ENCODE data around the gene VPS13A.

VPS13A gene

DNA sequence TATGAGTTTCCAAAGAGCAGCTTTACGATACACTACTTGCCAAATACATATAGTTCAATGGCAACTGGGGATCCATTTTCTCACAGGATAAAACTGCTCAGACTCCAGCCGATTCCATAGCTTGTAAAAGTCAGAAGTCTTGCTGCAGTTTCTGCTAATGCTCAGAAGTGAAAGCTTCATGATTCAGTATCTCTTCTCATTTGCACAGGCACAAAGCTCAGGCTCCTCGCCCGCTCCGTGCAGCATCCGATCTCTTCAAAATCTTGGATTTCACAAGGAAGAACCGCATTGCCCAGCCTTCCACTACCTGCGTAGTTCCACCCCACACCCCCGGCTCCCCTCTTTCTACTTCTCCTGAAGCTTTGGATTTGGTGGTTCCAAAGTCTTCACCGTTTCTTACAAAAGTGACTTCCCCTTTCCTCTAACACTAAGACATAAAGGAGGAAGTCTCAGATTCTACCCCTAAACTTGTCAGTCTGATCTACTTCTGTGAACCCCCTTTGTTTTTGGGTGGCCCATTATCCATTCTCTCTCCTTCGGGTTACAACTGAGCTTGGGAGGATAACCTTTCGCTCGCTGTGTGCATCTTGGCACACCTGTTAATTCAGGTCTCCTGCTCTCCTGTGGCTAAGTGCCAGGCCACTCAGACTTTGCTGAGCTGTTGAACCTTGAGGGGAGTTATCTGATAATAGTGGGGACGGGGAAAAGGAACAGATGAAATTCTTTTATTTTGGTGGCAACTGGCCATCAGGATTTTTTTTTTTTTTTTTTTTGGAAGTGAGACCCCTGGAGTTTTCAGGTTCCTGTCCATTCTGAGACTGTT is 276.7 kb downstream of the VPS13A start:
- in situ Hi-C loops (cut with MboI; ENCODE audit: low pct_unique_long_range_greater_than_20kb, low sequenced_read_pairs, unreplicated experiment): loop anchor here (25.0 kb wide), 1 partner anchor 283 kb away; no protein-coding TSS in a partner anchor
- DNase-seq (ENCODE audit: low spot score): no peak

GRCh38 chr9:77454663-77455062 is 277.3 kb downstream of the VPS13A start:
- no peak for DNase-seq (ENCODE audit: low spot score)
- in situ Hi-C loops (cut with MboI; ENCODE audit: low pct_unique_long_range_greater_than_20kb, low sequenced_read_pairs, unreplicated experiment): loop anchor here (25.0 kb wide), 1 partner anchor 283 kb away; no protein-coding TSS in a partner anchor
- no peak for TF ChIP-seq CTCF (IDR thresholded peaks at IDR 0.05; ENCODE audit: extremely low read depth, insufficient read depth, missing control alignments)

More for the DNA sequence above, 276.7 kb downstream of the VPS13A start:
- TF ChIP-seq CTCF (IDR thresholded peaks at IDR 0.05; ENCODE audit: extremely low read depth, insufficient read depth, missing control alignments): no peak

- peak; percentile 52 for TF ChIP-seq CTCF (IDR thresholded peaks at IDR 0.05; ENCODE audit: extremely low read depth, insufficient read depth, missing control alignments)
- in situ Hi-C loops (cut with MboI; ENCODE audit: low pct_unique_long_range_greater_than_20kb, low sequenced_read_pairs, unreplicated experiment): loop anchor here (25.0 kb wide), 1 partner anchor 282 kb away; no protein-coding TSS in a partner anchor
- peak; percentile 45 for DNase-seq (ENCODE audit: low spot score)
These were observed 278.1 kb downstream of the VPS13A start for GRCh38 chr9:77455312-77455927.

- DNase-seq (ENCODE audit: low spot score): peak; percentile 81
- peak; percentile 84 for TF ChIP-seq CTCF (IDR thresholded peaks at IDR 0.05; ENCODE audit: extremely low read depth, insufficient read depth, missing control alignments)
- in situ Hi-C loops (cut with MboI; ENCODE audit: low pct_unique_long_range_greater_than_20kb, low sequenced_read_pairs, unreplicated experiment): loop anchor here (25.0 kb wide), 1 partner anchor 280 kb away; no protein-coding TSS in a partner anchor
These were observed 279.6 kb downstream of the VPS13A start for GRCh38 chr9:77456829-77457437.

DNA sequence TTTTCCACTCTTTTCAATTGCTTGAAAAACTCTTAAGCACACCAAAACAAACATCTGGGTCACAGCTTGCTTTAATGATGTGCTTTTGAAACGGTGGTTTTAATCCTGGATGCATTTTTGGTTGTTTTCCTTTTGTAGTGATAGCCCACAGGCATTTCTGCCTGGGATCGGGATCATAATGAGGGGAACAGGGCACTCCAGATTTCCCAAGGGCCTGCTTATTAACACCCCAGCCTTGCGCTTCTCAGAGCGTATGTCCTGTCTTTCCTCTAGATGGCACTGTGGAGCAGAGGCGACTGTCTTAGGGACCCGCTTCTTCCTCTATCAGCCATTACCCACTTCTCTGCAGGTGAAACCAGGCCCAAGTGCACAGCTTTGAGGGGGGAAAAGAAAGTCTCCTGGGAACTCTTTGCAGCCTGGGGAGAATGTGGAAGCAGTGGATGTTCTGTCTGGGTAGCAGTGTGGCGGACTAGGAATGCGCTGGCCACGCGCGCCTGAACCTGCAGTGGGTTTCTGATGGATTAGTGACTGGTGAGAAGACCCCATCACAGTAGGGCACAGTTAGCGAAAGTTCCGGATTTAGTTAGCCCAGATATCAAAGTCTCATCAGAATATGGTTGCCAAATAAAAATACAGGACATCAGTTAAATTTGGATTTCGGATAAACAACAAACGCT is 280.7 kb downstream of the VPS13A start:
- in situ Hi-C loops (cut with MboI; ENCODE audit: low pct_unique_long_range_greater_than_20kb, low sequenced_read_pairs, unreplicated experiment): loop anchor here (25.0 kb wide), 1 partner anchor 279 kb away; no protein-coding TSS in a partner anchor
- peak; percentile 76 for DNase-seq (ENCODE audit: low spot score)
- TF ChIP-seq CTCF (IDR thresholded peaks at IDR 0.05; ENCODE audit: extremely low read depth, insufficient read depth, missing control alignments): peak; percentile 88

DNA sequence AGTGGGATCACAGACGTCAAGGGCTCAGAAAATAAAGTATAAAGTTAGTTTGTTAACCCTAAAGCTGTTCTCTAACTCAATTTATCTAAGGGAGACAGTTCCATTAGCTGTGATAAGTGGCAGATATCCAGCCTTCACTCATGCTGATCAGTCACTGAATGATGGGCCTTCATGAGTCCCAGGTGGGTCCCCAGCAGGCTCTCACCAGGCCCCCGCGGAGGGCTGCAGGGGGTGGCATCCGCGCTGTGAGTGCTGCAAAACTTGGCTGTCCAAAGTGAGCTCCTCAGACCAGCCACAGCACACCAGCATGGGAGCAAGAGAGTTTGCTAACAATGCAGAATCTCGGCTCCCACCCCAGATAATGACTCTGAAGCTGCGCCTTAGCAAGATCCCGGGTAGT is 283.6 kb downstream of the VPS13A start:
- no peak for DNase-seq (ENCODE audit: low spot score)
- in situ Hi-C loops (cut with MboI; ENCODE audit: low pct_unique_long_range_greater_than_20kb, low sequenced_read_pairs, unreplicated experiment): loop anchor here (25.0 kb wide), 1 partner anchor 276 kb away; no protein-coding TSS in a partner anchor

More for the DNA sequence above, 283.6 kb downstream of the VPS13A start:
- no peak for TF ChIP-seq CTCF (IDR thresholded peaks at IDR 0.05; ENCODE audit: extremely low read depth, insufficient read depth, missing control alignments)
